ENCODE results near the gene ICAM1.
"Not testable (repeated sequence)": the region's sequence is repeated elsewhere in the genome, so short reads cannot be mapped to it uniquely, and the experiment has no call there.

Gene ICAM1

DNA sequence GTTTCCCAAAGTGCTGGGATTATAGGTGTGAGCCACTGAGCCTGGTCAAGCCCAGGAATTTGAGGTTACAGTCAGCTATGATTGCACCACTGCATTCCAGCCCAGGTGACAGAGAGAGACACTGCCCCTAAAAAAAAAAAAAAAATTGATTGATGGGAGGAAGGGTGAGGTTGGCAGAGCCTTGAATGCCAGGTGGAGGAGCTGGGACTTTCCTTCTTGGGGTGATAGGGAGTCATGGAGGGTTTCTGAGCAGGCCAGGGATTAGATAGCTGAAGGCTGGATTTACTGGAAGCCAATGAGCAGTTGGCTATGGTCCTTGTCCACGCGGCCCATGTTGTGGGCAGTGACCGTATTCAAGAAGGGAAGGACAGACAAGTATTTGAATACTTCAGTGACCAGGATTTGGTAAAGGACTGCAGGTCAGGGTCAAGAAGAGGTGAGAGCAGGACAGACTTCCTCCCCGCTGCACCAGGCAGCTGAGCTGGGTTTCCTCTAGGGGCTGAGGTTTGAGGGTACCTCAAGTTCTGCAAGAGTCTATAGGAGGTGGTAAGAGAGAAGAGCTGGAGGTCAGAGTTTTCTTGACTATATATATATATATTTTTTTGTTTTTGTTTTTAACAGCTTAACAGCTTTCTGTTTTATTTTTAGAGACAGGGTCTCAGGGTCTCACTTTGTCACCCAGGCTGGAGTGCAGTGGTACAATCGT is 9.0 kb downstream of the ICAM1 start:
- DNase-seq, result no peak

DNA sequence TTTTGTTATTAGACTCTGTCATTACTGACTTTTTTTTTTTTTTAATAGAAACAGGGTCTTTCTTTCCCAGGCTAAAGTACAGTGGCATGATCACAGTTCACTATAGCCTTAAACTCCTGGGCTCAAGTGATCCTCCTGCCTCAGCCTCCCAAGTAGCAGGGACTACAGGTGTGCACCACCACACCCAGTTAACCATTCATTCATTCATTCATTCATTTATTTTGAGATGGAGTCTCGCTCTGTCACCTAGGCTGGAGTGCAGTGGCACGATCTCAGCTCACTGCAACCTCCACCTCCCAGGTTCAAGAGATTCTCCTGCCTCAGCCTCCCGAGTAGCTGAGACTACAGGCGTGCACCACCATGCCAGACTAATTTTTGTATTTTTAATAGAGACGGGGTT is 11.1 kb downstream of the ICAM1 start:
- DNase-seq, result not testable (repeated sequence)

DNA sequence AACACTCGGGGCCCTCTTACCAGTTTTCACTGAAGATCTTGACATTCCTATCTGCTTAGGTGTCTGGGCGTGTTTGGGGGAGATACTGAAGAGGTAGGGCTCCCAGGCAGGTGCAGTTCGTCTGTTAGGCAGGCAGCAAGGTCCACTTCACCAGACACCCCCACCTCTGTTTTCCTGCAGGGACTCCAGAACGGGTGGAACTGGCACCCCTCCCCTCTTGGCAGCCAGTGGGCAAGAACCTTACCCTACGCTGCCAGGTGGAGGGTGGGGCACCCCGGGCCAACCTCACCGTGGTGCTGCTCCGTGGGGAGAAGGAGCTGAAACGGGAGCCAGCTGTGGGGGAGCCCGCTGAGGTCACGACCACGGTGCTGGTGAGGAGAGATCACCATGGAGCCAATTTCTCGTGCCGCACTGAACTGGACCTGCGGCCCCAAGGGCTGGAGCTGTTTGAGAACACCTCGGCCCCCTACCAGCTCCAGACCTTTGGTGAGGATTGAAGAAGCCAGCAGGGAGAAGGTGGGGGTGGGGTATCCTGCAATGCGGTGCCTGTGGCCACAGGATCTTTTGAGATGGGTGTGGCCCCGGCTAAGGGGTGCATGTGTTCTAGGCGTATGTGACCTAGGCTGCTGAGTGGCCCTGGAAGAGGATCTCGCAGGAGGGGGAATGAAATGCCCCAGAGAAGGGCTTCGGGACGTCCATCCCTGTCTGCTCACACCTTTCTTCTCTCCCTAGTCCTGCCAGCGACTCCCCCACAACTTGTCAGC is 12.6 kb downstream of the ICAM1 start:
- no peak for DNase-seq

DNA sequence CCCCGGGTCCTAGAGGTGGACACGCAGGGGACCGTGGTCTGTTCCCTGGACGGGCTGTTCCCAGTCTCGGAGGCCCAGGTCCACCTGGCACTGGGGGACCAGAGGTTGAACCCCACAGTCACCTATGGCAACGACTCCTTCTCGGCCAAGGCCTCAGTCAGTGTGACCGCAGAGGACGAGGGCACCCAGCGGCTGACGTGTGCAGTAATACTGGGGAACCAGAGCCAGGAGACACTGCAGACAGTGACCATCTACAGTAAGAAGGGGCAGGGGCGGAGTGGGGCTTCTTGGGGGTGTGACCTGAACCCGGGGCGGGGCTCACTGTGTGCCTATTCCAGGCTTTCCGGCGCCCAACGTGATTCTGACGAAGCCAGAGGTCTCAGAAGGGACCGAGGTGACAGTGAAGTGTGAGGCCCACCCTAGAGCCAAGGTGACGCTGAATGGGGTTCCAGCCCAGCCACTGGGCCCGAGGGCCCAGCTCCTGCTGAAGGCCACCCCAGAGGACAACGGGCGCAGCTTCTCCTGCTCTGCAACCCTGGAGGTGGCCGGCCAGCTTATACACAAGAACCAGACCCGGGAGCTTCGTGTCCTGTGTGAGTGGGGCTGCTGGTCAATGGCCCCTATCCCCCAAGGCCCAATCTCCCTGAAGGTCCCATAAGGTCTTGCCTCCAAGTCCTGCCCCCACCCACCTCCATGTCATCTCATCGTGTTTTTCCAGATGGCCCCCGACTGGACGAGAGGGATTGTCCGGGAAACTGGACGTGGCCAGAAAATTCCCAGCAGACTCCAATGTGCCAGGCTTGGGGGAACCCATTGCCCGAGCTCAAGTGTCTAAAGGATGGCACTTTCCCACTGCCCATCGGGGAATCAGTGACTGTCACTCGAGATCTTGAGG is 13.4 kb downstream of the ICAM1 start:
- no peak for DNase-seq

GRCh38 chr19:10284960-10285278 is 14.0 kb downstream of the ICAM1 start:
- DNase-seq, result no peak

DNA sequence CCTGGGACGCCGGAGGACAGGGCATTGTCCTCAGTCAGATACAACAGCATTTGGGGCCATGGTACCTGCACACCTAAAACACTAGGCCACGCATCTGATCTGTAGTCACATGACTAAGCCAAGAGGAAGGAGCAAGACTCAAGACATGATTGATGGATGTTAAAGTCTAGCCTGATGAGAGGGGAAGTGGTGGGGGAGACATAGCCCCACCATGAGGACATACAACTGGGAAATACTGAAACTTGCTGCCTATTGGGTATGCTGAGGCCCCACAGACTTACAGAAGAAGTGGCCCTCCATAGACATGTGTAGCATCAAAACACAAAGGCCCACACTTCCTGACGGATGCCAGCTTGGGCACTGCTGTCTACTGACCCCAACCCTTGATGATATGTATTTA is 14.5 kb downstream of the ICAM1 start:
- DNase-seq, result no peak

- DNase-seq, result no peak
These were observed 16.1 kb downstream of the ICAM1 start, which contains the start of gene ICAM4 for GRCh38 chr19:10286803-10287737. Gene ICAM4 (plus strand): TSS chr19:10286955. CDS start chr19:10287013, 58 bp downstream.

GRCh38 chr19:10288662-10289166 is 17.8 kb downstream of the ICAM1 start:
- peak; percentile 43 for DNase-seq

DNA sequence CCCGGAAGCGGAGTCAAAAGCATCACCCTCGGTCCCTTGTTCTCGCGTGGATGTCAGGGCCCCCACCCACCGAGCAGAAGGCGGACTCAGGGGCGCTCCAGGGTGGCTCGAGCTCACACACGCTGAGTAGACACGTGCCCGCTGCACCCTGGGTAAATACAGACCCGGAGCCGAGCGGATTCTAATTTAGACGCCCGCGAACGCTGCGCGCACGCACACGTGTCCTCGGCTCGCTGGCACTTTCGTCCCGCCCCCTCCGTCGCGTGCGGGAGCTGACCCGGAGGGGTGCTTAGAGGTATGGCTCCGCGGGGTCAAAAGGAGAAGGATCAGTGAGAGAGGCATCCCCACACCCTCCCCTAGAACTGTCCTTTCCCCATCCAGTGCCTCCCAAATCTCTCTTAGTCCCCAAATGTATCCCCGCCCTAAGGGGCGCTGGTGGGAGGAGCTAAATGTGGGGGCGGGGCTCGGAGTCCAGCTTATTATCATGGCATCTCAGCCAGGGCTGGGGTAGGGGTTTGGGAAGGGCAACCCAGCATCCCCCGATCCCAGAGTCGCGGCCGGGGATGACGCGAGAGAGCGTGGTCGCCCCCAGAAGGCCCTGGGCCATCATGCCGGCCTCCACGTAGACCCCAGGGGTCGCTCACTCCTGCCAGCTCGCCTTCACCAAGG is 18.4 kb downstream of the ICAM1 start:
- peak; percentile 62 for DNase-seq

DNA sequence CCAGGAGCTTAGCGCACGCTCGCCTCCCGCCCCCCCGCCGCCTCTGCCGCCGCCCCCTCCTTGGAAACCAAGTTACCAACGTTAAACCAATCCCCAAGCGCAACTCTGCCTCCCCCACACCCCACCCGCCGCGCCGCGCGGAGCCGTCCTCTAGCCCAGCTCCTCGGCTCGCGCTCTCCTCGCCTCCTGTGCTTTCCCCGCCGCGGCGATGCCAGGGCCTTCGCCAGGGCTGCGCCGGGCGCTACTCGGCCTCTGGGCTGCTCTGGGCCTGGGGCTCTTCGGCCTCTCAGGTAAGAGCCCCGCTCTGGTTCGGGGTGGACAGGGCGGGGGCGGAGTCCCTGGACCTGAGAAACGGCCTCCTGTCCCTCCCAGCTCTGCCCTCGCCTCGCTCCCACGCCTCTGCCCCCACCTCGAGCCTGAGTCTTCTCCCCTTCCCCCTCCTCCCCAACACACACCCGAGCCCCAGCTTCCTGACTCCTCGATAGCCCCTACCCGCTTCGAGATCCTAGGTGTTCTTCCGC is 19.0 kb downstream of the ICAM1 start, which contains the start of gene ICAM5:
ICAM5 (plus strand) TSS at position 117 of the 521 bp plus-strand sequence; CDS start at position 209, 92 bp downstream.
- DNase-seq, result peak; percentile 44

GRCh38 chr19:10290357-10290875 is 19.5 kb downstream of the ICAM1 start:
- no peak for DNase-seq

GRCh38 chr19:10290876-10291553 is 20.1 kb downstream of the ICAM1 start:
- peak; percentile 34 for DNase-seq

DNA sequence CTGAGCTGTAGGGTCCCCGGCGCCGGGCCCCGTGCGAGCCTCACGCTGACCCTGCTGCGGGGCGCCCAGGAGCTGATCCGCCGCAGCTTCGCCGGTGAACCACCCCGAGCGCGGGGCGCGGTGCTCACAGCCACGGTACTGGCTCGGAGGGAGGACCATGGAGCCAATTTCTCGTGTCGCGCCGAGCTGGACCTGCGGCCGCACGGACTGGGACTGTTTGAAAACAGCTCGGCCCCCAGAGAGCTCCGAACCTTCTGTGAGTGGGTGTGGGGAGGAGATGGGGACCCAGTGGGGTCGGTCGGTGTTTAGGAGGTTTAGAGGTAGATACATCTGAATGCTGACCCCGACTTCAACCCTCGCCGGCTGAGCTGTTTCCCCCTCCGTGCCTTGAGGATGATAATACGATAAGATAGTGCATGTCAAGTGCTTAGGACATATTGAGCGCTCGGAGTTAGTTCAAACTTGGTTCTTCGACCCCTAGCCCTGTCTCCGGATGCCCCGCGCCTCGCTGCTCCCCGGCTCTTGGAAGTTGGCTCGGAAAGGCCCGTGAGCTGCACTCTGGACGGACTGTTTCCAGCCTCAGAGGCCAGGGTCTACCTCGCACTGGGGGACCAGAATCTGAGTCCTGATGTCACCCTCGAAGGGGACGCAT is 20.8 kb downstream of the ICAM1 start:
- no peak for DNase-seq

GRCh38 chr19:10292206-10292788 is 21.4 kb downstream of the ICAM1 start:
- DNase-seq, result no peak

GRCh38 chr19:10292789-10293636 is 22.1 kb downstream of the ICAM1 start:
- no peak for DNase-seq

GRCh38 chr19:10293637-10294367 is 22.9 kb downstream of the ICAM1 start:
- DNase-seq, result no peak

GRCh38 chr19:10294368-10294697 is 23.4 kb downstream of the ICAM1 start:
- no peak for DNase-seq
